ENCODE measurements around the gene PEAR1. TPM values are rescaled to one million over a fixed set of nuclear protein-coding genes. Genes with fewer than 3 reads are reported as not detected.

The PEAR1 gene
- total RNA-seq, 1 experiment from 2014 or later, result 0.46 TPM

GRCh38 chr1:156947818-156948525 is 54.5 kb downstream of the PEAR1 start:
- DNase-seq, result no peak
- H3K9me3 ChIP-seq, result no peaks in the 10 kb centered on the region
- no peaks in the 10 kb centered on the region for H3K27me3 ChIP-seq
- peaks cover 55% of the 10 kb centered on the region for H3K36me3 ChIP-seq
- H3K4me3 ChIP-seq, result no peak overlapping the region

- Histone ChIP-seq H3K9me3 (no peaks in the 10 kb centered on the region), H3K27me3 (no peaks in the 10 kb centered on the region), H3K4me3 (no peak overlapping the region), H3K36me3 (peaks cover 57% of the 10 kb centered on the region)
- no peak for DNase-seq
Observed at GRCh38 chr1:156948708-156949107, 55.2 kb downstream of the PEAR1 start.

GRCh38 chr1:156949127-156949526 is 55.6 kb downstream of the PEAR1 start:
- Histone ChIP-seq H3K4me3 (no peak overlapping the region), H3K27me3 (no peaks in the 10 kb centered on the region), H3K36me3 (peaks cover 56% of the 10 kb centered on the region), H3K9me3 (no peaks in the 10 kb centered on the region)
- no peak for DNase-seq

GRCh38 chr1:156951371-156951770 is 57.9 kb downstream of the PEAR1 start:
- Histone ChIP-seq H3K27me3 (no peaks in the 10 kb centered on the region), H3K9me3 (no peaks in the 10 kb centered on the region), H3K36me3 (peaks cover 45% of the 10 kb centered on the region), H3K4me3 (no peak overlapping the region)
- DNase-seq, result no peak

- no peaks in the 10 kb centered on the region for H3K9me3 ChIP-seq
- H3K27me3 ChIP-seq, result no peaks in the 10 kb centered on the region
- no peak overlapping the region for H3K4me3 ChIP-seq
- peaks cover 35% of the 10 kb centered on the region for H3K36me3 ChIP-seq
- no peak for DNase-seq
Observed at GRCh38 chr1:156953571-156953970, 60.1 kb downstream of the PEAR1 start.

GRCh38 chr1:156956333-156956732 is 62.8 kb downstream of the PEAR1 start:
- no peaks in the 10 kb centered on the region for H3K27me3 ChIP-seq
- peaks cover 34% of the 10 kb centered on the region for H3K36me3 ChIP-seq
- no peak for DNase-seq
- H3K9me3 ChIP-seq, result no peaks in the 10 kb centered on the region
- H3K4me3 ChIP-seq, result no peak overlapping the region

GRCh38 chr1:156957634-156958033 is 64.1 kb downstream of the PEAR1 start:
- H3K4me3 ChIP-seq, result no peak overlapping the region
- H3K27me3 ChIP-seq, result no peaks in the 10 kb centered on the region
- DNase-seq, result no peak
- peaks cover 37% of the 10 kb centered on the region for H3K36me3 ChIP-seq
- H3K9me3 ChIP-seq, result no peaks in the 10 kb centered on the region

- Histone ChIP-seq H3K36me3 (peaks cover 42% of the 10 kb centered on the region), H3K27me3 (no peaks in the 10 kb centered on the region), H3K9me3 (no peaks in the 10 kb centered on the region), H3K4me3 (no peak overlapping the region)
- no peak for DNase-seq
Observed at GRCh38 chr1:156958247-156958714, 64.8 kb downstream of the PEAR1 start.

- no peak overlapping the region for H3K4me3 ChIP-seq
- H3K9me3 ChIP-seq, result no peaks in the 10 kb centered on the region
- peaks cover 38% of the 10 kb centered on the region for H3K36me3 ChIP-seq
- no peak for DNase-seq
- no peaks in the 10 kb centered on the region for H3K27me3 ChIP-seq
Observed at GRCh38 chr1:156959414-156959813, 65.9 kb downstream of the PEAR1 start.

- Histone ChIP-seq H3K27me3 (no peaks in the 10 kb centered on the region), H3K9me3 (no peaks in the 10 kb centered on the region), H3K4me3 (no peak overlapping the region), H3K36me3 (peaks cover 33% of the 10 kb centered on the region)
- no peak for DNase-seq
Observed at GRCh38 chr1:156959925-156960324, 66.4 kb downstream of the PEAR1 start.

- peaks cover 28% of the 10 kb centered on the region for H3K36me3 ChIP-seq
- DNase-seq, result no peak
- H3K4me3 ChIP-seq, result no peak overlapping the region
- H3K9me3 ChIP-seq, result no peaks in the 10 kb centered on the region
- H3K27me3 ChIP-seq, result no peaks in the 10 kb centered on the region
Observed at GRCh38 chr1:156961709-156962108, 68.2 kb downstream of the PEAR1 start.

- Histone ChIP-seq H3K36me3 (peaks cover 30% of the 10 kb centered on the region), H3K27me3 (no peaks in the 10 kb centered on the region), H3K9me3 (no peaks in the 10 kb centered on the region), H3K4me3 (no peak overlapping the region)
- DNase-seq, result no peak
Observed at GRCh38 chr1:156963621-156964020, 70.1 kb downstream of the PEAR1 start.

- H3K36me3 ChIP-seq, result peaks cover 32% of the 10 kb centered on the region
- no peak for DNase-seq
Observed at GRCh38 chr1:156964441-156964840, 70.9 kb downstream of the PEAR1 start.

More at GRCh38 chr1:156964441-156964840, 70.9 kb downstream of the PEAR1 start:
- H3K9me3 ChIP-seq, result no peaks in the 10 kb centered on the region
- no peaks in the 10 kb centered on the region for H3K27me3 ChIP-seq
- H3K4me3 ChIP-seq, result no peak overlapping the region

Other genes with a start within 250 kb of the PEAR1 start
- gene NES, start 216.3 kb upstream of the PEAR1 start, total RNA-seq (2014; rRNA removed; shearing (Covaris generic); ENCODE audit: low replicate concordance), result 0.03 TPM in 1 of 2 replicates, not detected in the other
- gene CRABP2, start 188.1 kb upstream of the PEAR1 start, total RNA-seq (2014; rRNA removed; shearing (Covaris generic); ENCODE audit: low replicate concordance), result 57.8 and 62.8 TPM in 2 replicates
- 10.0 and 20.8 TPM in 2 replicates for gene METTL25B, start 165.2 kb upstream of the PEAR1 start, total RNA-seq (2014; rRNA removed; shearing (Covaris generic); ENCODE audit: low replicate concordance)
- gene ISG20L2, start 165.0 kb upstream of the PEAR1 start, total RNA-seq (2014; rRNA removed; shearing (Covaris generic); ENCODE audit: low replicate concordance), result 15.6 and 38.7 TPM in 2 replicates
- 189 and 246 TPM in 2 replicates for gene MRPL24, start 152.6 kb upstream of the PEAR1 start, total RNA-seq (2014; rRNA removed; shearing (Covaris generic); ENCODE audit: low replicate concordance)
- gene HDGF, start 142.0 kb upstream of the PEAR1 start, total RNA-seq (2014; rRNA removed; shearing (Covaris generic); ENCODE audit: low replicate concordance), result 565 and 817 TPM in 2 replicates
- 56.9 and 65.6 TPM in 2 replicates for gene PRCC, start 126.2 kb upstream of the PEAR1 start, total RNA-seq (2014; rRNA removed; shearing (Covaris generic); ENCODE audit: low replicate concordance)
- not detected in 2 replicates for gene SH2D2A, start 76.9 kb upstream of the PEAR1 start, total RNA-seq (2014; rRNA removed; shearing (Covaris generic); ENCODE audit: low replicate concordance)
- not detected in 2 replicates for gene INSRR, start 34.6 kb upstream of the PEAR1 start, total RNA-seq (2014; rRNA removed; shearing (Covaris generic); ENCODE audit: low replicate concordance)
- not detected in 2 replicates for gene NTRK1, start 32.9 kb upstream of the PEAR1 start, total RNA-seq (2014; rRNA removed; shearing (Covaris generic); ENCODE audit: low replicate concordance)
- not detected in 2 replicates for gene LRRC71, start 26.9 kb downstream of the PEAR1 start, total RNA-seq (2014; rRNA removed; shearing (Covaris generic); ENCODE audit: low replicate concordance)
- gene ARHGEF11, start 152.0 kb downstream of the PEAR1 start, total RNA-seq (2014; rRNA removed; shearing (Covaris generic); ENCODE audit: low replicate concordance), result 15.3 and 31.2 TPM in 2 replicates
- not detected in 2 replicates for gene ETV3L, start 206.1 kb downstream of the PEAR1 start, total RNA-seq (2014; rRNA removed; shearing (Covaris generic); ENCODE audit: low replicate concordance)
- gene ETV3, start 244.7 kb downstream of the PEAR1 start, total RNA-seq (2014; rRNA removed; shearing (Covaris generic); ENCODE audit: low replicate concordance), result 6.6 and 7.3 TPM in 2 replicates

All from MG63 (cell line).